Pulmonary artery endothelial cell (primary cell): Measurements from ENCODE around the gene CST1. TPM values are rescaled to one million over a fixed set of nuclear protein-coding genes. Genes with fewer than 3 reads are reported as not detected.
"Not testable (repeated sequence)": the region's sequence is repeated elsewhere in the genome, so short reads cannot be mapped to it uniquely, and the experiment has no call there.

Experiments used
- DNase-seq: peaks from one replicate; pipeline ENCODE4 v3.0.0-alpha.2; 2011; ENCODE audit warnings: low read depth, low spot score
- total RNA-seq: library from RNA; depleted of rRNA; stranded (reverse); fragments of >200 nt; gene quantifications from 2 replicates; pipeline ENCODE4 v1.2.3, GENCODE V29; 2014

CST1 gene
- total RNA-seq, result 0.26 TPM in 1 of 2 replicates, not detected in the other

DNA sequence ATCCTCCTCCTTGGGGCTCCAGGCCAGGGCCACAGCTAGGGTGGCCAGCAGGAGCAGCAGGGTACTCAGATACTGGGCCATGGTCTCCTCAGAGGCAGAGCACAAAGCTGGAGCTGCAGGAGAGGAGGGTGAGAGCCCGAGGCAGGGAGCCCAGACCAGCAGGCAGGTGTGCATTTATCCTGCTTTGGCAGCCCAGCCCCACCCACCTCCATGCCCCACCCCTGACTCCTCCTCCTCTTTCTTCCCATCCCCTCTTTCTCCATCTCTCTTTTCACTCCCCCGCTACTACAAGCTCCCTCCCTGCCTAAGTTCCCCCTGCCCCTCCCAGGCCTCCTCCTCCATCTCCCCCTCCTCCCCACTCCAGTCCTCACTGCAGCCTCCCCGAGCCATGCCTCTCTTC, at the start of gene CST1:
Gene CST1 (minus strand): TSS at position 150 of the 400 bp plus-strand sequence. CDS start 69 bp downstream, at position 81.
- not testable (repeated sequence) for DNase-seq

DNA sequence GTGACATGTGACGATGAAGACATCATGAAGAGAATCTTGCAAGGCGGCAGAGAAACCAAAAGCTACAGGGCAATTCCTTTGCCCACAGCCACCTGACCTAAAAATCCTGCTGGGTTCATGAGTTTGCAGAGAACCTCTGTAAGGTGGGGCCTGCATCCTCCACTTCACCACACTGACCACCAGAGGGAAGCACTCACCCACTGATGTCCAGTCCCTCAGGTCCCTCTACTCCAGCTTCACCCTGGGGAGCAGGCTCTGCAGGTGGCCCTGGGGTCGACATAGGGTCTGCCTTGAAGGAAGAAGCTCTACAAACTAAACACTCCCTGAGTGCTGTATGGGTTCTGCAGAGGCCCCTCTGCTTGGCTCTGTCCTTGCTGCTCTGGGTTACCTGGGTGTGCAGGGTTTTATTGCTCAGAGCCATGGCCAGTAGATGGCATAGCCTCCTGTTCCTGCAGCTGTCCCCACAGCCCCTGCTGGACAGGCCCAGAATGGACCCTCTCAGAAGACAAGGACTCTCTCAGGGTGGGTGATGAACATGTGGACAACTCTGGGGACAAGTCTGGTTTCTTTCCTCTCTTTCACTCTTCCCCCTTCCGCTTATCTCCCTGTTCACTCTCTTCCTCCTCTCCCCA, 48.6 kb upstream of the CST1 start:
- not testable (repeated sequence) for DNase-seq

DNA sequence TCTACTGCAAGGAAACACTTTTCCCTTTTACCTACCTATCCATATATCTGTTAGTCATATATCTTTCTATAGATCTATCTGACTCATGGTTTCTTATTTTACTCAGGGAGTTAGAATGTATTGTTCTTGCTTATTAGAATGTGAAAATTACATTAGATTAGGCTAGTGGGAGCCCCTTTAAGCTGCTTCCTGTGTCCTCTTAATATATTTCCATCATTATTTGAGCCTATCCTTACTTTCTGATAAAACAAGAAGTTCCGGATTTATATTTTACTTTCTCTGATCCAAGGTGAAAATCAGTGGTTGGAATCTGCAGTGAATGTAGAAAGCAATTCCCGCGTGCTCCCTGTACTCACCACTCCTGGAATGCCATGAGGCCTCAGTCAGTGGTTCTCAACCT, 44.8 kb upstream of the CST1 start:
- DNase-seq, result no peak

- no peak for DNase-seq
Observed at GRCh38 chr20:23794841-23795240, 44.1 kb upstream of the CST1 start.

GRCh38 chr20:23794065-23794464, 43.3 kb upstream of the CST1 start:
- no peak for DNase-seq

DNA sequence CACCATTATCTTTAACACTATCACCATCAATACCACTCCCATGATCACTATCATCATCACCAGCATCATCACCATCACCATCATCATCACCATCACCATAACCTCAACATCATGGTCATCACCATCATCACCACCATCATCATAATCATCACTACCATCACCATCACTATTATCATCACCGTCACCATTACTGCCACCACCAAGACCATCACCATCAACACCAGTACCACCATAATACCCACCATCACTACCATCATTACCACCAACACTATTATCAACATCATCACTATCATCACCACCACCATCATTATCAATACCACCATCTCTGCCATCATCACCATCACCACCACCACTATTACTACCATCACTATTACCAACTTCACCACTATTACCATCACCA, 32.7 kb upstream of the CST1 start:
- DNase-seq, result no peak

DNA sequence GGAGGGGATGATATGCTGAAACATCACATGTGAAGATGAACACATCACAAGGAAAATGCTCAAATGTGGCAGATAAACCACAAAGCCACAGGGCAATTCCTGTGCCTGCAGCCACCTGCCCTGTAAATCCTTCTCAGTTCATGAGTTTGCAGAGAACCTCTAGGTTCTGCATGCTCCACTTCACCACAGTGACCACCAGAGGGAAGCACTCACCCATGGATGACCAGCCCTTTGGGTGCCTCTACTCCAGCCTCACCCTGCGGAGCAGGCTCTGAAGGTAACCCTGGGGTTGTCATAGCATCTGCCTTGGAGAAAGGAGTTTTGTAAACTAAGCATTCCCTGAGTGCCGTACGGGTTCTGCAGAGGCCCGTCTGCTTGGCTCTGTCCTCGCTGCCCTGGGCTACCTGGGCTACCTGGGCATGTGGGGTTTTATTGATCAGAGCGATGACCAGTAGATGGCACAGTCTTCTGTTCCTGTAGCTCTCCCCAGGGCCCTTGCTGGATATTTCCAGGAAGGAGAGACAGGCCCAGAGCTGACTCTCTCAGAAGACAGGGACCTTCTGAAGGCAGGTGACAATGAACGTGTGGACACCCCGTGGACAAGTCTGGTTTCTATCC, 31.7 kb upstream of the CST1 start:
- DNase-seq, result no peak

- DNase-seq, result not testable (repeated sequence)
Observed at GRCh38 chr20:23778676-23779075, 27.9 kb upstream of the CST1 start.

- not testable (repeated sequence) for DNase-seq
Observed at GRCh38 chr20:23777380-23777779, 26.6 kb upstream of the CST1 start.

GRCh38 chr20:23776067-23776771, 25.5 kb upstream of the CST1 start:
- no peak for DNase-seq

DNA sequence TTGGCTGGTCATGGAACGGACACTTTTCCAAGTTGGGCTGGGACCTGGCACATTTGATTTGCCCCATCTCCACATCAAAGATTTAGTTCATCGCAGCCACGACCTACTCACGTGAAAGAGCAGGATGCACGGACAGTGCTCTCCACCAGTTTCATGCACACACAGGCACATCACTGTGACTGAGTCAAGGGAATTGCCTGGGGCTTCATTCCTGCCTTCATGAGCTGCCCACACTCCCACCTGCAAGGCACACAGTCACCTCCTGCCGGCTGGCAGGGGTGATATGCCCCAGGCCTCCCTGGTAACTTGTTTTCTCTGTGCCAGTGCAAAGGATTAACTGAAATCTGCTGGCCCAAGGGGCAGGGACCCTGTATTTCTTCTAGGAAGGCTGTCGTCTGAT, 23.3 kb upstream of the CST1 start:
- DNase-seq, result no peak

DNA sequence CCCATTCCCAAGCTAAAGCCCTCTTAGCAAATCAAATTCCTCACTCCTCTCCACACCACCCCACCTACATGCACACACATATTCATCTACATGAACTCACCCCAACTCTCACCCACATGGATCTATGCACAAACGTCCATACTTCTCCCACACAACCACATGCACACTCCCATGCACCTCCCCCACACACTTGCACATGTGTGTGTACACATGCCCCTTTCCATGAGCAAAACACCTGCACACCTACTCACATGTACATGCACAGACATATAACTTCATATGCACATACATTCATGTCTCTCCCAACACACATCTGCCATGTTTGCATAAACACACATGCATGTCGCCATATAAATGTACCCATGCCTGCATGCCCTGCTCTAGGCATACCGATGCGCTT, 22.8 kb upstream of the CST1 start:
- DNase-seq, result no peak

- DNase-seq, result no peak
Observed at GRCh38 chr20:23773127-23773526, 22.4 kb upstream of the CST1 start.

GRCh38 chr20:23772074-23772473, 21.3 kb upstream of the CST1 start:
- DNase-seq, result no peak

GRCh38 chr20:23770384-23770783, 19.6 kb upstream of the CST1 start:
- no peak for DNase-seq

DNA sequence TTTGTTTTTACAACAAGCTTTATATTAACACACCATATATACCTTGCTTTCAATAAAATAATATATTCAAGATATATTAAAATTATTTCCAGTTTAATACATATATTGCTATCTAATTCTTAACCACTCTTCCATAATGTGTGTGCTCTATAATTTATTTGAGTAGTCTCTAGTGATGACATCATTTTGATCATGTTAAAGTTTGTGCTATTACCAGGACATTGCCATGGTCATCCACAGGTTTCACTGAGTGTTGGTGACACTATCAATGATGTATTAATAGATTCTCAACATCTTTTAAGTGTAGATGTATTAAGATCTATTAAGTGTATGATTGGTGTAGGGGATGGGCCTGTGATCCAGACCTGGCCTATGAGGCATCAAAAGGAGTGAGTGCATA, 17.8 kb upstream of the CST1 start:
- DNase-seq, result not testable (repeated sequence)

GRCh38 chr20:23766531-23766930, 15.8 kb upstream of the CST1 start:
- no peak for DNase-seq

DNA sequence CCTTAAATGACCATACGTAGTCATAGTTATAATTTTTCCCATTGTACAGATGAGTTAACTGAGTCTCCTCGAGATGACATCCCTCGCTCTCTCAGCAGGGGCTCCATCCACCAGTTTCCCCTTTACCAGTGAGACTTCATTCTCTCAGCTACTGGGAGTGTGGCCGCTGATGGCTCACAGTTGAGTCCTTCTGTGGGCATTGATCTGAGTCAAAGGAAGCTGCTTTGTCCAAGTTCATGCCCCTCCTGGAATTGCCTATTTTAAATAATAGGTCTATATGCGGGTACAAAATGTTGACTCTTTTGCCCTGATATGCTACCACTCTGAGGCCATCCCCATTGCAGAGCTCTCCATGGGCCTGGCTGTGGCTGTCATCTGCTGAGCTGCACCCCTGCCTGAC, 14.8 kb upstream of the CST1 start:
- DNase-seq, result no peak

DNA sequence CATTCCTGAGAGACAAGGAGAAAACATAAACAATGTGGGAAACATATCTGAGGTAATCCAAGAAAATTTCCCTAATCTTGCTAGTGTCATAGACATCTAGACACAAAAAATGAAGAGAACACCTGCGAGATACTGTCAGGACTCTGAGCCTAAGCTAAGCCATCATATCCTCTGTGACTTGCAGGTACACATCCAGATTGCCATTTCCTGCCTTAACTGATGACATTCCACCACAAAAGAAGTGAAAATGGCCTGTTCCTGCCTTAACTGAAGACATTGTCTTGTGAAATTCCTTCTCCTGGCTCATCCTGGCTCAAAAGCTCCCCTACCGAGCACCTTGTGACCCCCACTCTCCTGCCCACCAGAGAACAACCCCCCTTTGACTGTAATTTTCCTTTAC, 13.9 kb upstream of the CST1 start:
- not testable (repeated sequence) for DNase-seq

GRCh38 chr20:23763345-23763744, 12.6 kb upstream of the CST1 start:
- DNase-seq, result no peak

GRCh38 chr20:23759306-23759940, 8.7 kb upstream of the CST1 start:
- DNase-seq, result no peak

DNA sequence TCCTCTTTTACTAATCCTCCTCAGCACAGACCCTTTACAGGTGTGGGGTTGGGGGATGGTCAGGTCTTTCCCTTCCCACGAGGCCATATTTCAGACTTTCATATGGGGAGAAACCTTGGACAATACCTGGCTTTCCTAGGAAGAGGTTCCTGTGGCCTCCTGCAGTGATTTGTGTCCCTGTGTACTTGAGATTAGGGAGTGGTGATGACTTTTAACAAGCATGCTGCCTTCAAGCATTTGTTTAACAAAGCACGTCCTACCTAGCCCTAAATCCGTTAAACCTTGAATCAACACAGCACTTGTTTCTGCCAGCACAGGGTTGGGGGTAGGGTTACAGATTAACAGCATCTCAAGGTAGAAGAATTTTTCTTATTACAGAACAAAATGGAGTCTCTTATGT, 6.1 kb upstream of the CST1 start:
- not testable (repeated sequence) for DNase-seq
